Iris pigment epithelial cell (primary cell): Measurements from ENCODE around the gene DUOX1.

Experiments used
- DNase-seq: peaks from one replicate; pipeline ENCODE4 v3.0.0-alpha.2; 2011; ENCODE audit warnings: low read depth

The DUOX1 gene

DNA sequence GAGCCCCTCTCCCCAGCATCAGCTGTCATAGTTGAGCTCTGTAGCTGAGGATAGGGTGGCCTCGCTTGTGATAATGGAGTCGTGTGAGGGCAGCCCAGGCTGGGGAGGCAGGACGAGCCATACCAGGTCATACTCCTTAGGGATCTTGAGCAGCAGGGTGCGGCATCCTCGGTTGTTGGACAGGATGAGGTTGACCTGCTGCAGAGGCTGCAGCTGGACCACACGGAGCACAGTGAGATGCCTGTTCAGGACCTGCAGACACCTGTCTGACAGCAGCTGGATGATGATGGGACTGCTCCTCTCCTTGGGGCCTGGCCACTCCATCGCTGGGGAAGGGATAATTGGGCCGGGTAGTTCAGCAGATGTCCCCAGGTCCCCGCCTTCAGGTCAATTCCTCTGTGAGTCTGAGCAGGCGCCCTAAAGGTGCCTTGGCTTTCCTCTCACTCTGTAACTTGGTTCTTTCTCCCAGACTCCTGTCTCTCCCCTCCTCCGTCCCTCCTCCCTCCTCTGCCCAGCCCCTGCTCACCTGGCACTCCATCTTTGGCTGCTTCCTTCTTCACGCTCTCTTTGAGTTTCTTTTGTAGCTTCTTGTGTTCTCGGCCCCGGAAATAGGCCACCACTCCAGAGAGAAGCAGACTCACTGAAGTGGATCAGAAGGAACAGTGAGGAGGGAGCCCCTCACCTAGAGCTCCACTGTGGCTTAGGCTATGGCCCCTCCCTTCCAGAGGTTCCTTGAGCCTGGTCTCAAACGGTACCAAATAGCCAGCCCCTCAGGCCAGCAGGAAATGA lies 23.6 kb upstream of the DUOX1 start:
- DNase-seq: no peak

DNA sequence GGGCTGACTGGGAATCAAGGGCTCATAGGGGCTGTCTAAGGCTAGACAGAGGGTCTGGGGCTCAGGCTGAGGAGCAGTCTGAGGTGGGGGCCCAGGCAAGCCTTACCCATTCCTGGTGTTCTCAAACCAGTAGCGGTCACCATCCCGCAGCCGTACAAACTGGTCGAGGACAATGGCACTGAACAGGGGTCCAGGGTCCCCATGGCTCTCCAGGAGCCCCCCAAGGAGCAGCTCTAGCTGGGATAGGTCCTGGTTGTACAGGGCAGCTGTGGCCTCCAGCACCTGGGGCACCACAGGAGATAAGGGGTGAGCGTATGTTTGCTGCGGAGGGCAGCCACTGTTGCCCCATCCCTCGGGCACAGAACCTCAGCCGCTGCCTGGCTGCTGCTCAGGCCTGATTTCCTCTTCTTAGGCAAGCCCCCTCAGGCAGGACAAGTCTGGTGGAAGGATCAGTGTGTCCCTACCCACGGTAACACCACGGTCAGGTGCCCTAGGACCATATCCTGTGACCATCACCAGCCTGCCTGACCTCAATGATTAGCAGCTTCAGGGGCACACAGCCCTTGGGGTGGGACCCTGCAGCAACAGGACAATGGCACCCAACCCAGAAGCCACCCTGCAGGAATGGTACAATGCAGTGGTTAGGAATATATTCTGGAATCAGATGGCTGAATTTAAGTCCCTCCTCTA lies 21.7 kb upstream of the DUOX1 start:
- no peak for DNase-seq

DNA sequence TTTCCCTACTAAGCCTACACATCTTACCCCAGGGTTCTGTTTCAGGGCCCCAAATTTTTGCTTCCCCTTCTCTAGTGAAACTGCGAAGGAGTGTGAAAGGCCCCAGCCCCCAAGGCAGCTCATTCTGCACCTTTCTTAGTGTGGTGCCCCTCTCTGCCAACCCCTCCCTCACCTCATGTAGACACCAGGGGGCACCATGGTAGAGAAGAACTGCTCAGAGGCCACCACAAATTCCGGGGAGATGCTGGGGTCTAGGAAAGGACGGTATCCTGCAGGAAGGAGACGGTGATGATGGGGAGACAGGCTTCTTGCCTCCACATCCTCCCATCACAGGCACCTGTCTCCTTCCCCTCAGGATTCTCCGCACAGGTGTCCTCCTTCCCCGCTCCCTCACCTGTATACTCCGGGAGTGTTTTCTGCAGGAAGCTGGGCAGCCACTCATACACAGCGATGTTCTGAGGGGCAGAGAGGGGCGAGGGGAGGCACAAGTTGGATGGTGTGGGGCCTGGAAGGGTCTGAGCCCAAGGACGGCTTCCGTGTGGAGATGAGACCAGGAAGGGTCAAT lies 19.5 kb upstream of the DUOX1 start:
- DNase-seq: no peak

GRCh38 chr15:45111390-45112142 lies 18.2 kb upstream of the DUOX1 start:
- no peak for DNase-seq

GRCh38 chr15:45112143-45112590 lies 17.6 kb upstream of the DUOX1 start:
- DNase-seq: no peak

DNA sequence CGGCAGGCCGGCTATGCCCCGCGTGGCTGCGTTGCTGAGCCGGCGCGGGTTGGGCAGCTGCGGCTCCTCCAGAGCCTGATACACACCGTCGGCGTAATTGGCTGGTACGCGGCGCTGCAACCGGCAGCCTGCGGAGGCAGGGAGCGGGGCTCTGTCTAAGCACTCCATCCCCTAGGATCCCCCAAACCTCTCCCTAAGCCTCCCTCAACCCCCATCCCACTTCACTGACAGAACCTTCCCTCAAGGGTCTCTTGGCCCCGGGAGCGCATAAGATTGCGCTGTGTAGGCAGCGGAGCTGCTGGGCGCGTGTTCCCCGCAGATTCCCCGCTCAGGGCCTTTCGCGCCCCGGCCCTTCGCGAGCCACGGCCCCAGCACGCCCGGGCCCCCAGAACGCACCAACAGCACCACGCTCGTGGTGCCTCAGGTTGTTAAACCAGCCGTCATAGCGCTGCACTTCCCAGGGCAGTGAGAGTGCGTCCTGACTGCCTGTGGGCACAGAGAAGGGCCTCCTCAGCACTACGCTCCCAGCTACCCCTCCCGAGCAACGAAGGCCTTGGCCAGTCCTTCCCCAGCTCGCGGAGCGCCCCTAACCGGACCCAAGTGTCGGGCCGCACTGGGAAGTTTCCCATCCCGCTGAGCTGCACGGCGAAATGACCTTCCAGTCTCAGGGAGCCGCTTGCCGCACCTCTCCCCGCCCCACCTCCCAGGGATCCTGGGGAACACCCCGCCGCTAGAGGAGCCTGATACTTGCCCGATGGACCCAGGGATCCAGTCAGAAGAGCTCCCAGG lies 17.0 kb upstream of the DUOX1 start:
- no peak for DNase-seq

DNA sequence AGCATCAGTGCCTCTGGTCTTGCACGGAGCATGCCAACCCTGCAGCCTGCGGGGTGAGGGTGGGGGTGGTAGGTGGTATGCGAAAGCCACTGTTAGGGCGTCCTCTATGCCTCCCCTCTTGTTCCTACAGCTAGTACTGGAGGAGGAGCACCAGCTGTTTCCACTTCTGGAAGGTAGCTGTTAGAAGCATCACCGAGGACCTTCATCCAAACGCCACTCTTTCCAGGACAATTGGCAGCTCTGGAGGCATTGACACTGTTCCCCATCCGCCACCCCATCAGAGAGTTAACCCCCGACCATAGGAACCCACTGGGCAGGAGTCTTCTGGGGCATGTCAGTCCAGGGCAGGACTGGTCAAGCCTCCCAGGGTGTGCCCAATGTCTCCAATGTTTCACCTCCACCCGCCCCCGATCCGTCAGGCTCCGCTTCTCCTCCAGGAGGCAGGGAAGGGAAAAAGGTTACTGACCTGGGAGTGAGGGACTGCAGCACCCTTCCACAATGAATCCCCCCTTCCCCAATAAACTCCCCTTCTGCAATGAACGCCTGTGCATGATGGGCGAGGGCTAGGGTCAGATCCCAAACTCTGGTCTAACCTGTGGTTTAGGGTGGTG lies 16.3 kb upstream of the DUOX1 start:
- no peak for DNase-seq

DNA sequence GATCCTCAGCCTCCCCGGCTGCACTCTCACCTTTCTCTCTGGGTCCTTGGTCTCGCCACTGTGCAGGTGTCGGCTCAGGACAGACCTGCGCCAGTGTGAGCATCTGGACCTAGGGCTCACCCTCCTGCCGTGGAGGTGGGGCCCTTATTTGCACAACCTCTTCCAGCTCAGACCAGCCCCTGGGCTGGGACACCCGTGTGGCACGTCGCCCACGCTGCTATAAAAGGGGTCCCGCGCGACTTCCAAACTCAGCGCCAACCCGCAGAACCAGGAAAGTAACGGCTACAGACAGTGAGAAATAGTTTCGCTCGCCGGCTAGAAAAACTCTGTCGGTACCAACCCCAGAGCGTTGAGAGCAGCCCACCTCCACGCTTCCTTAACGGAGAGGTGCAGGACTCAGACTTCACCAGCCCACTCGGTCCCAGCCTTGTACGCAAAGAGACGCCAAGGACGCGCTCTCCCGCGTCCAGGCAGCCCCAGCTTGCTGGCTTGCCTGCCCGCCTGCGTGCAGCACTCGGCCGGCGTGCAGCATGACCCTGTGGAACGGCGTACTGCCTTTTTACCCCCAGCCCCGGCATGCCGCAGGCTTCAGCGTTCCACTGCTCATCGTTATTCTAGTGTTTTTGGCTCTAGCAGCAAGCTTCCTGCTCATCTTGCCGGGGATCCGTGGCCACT lies 15.6 kb upstream of the DUOX1 start, which contains the start of the genes DUOX2 and DUOXA2:
DUOX2 (minus strand) TSS at position 97 of the 675 bp plus-strand sequence. CDS start 761 bp downstream, outside the sequence.
DUOXA2 (plus strand) TSS at position 251 of the 675 bp plus-strand sequence; CDS start at position 531, 280 bp downstream.
- DNase-seq: no peak

GRCh38 chr15:45114751-45115085 lies 15.1 kb upstream of the DUOX1 start:
- no peak for DNase-seq

DNA sequence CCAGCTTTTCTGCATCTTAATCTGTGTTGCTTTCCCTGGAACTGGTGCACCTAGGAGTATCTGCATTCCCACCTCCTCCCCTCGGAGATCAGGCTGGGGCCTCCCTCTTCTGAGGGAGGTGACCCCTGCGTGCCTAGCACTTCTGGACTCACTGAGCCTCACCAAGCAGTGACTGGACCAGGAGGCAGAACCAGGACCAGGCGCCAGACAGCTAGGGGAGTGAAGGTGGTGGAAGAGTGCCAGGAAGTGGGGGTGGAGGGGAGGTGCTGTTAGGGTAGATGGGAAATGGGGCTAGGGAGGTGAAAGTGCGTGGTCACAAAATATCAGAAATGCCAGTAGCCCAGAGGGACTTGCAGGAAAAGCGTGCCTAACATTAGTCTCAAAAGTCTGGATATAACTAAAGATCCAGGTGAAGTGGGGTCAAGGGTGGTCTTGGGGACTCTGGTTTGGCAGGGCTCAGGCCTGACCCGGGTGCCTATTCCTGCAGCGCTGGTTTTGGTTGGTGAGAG lies 14.4 kb upstream of the DUOX1 start:
- no peak for DNase-seq

- DNase-seq: no peak
Measured at GRCh38 chr15:45116006-45116481, 13.8 kb upstream of the DUOX1 start.

GRCh38 chr15:45116482-45117307 lies 13.1 kb upstream of the DUOX1 start:
- DNase-seq: no peak

- no peak for DNase-seq
Measured at GRCh38 chr15:45117308-45118130, 12.3 kb upstream of the DUOX1 start.

DNA sequence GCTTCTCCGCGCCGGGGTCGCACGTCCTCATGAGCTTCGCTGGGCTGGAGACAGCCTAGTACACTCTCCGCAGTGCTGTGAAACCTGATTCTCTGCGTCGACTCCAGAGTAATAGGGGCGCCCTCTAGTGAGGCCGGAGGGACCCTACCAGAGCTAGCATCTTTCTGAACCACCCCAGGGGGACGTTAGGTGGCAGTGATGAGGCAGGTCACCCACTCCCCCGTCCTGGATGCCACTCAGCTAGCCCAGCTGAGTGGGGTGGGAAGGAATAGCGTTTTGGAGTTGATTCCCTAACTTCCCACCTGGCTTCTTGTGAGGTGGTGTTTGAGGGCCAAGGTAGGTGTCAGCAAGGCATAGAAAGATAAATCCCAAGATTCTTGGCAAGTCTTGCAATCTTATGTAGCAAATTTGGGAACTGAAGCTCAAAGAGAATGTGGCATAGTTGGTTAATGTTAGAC lies 11.6 kb upstream of the DUOX1 start:
- peak; percentile 90 for DNase-seq

- DNase-seq: no peak
Measured at GRCh38 chr15:45118996-45119395, 10.8 kb upstream of the DUOX1 start.

GRCh38 chr15:45120081-45120972 lies 9.5 kb upstream of the DUOX1 start:
- no peak for DNase-seq

GRCh38 chr15:45121020-45121419 lies 8.8 kb upstream of the DUOX1 start:
- no peak for DNase-seq
